ENCODE results near the gene PRSS37.
"Not testable (repeated sequence)": the region's sequence is repeated elsewhere in the genome, so short reads cannot be mapped to it uniquely, and the experiment has no call there.

Gene PRSS37

GRCh38 chr7:141840708-141841107, 577 bp downstream of the PRSS37 start:
- no peaks in the 10 kb centered on the region for H3K4me1 ChIP-seq (ENCODE audit: insufficient read depth, low read length)
- no peaks in the 10 kb centered on the region for H3K36me3 ChIP-seq (ENCODE audit: insufficient read depth, low read length)
- H3K9ac ChIP-seq (ENCODE audit: low read depth, low read length): no peak overlapping the region
- no peaks in the 10 kb centered on the region for H3K9me3 ChIP-seq (ENCODE audit: control insufficient read depth, insufficient read depth, low read length)

DNA sequence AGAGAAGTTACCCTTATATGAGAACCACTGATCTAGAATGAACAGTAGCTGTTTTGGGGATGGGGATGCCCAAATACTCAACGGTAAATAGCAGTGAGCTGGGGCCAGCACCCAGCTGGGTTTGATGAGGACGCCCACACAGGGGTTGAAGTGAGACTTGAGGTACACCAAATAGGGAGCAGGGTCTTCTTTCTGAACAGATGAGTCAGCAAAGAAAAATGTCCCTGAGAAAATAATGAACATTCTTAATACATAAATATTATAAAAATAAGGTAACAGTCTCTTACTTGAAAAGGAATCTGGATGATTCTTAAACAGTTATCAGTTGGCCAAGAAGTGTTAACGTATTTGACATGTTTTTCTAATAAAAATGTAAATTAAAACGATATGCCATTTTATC, 2.0 kb downstream of the PRSS37 start:
- Histone ChIP-seq H3K36me3 (ENCODE audit: insufficient read depth, low read length) (no peaks in the 10 kb centered on the region), H3K4me1 (ENCODE audit: insufficient read depth, low read length) (no peaks in the 10 kb centered on the region), H3K9me3 (ENCODE audit: control insufficient read depth, insufficient read depth, low read length) (no peaks in the 10 kb centered on the region), H3K9ac (ENCODE audit: low read depth, low read length) (no peak overlapping the region)

- Histone ChIP-seq H3K4me1 (ENCODE audit: insufficient read depth, low read length) (no peaks in the 10 kb centered on the region), H3K9me3 (ENCODE audit: control insufficient read depth, insufficient read depth, low read length) (no peaks in the 10 kb centered on the region), H3K9ac (ENCODE audit: low read depth, low read length) (no peak overlapping the region), H3K36me3 (ENCODE audit: insufficient read depth, low read length) (no peaks in the 10 kb centered on the region)
Measured at GRCh38 chr7:141838581-141838980, 2.7 kb downstream of the PRSS37 start.

DNA sequence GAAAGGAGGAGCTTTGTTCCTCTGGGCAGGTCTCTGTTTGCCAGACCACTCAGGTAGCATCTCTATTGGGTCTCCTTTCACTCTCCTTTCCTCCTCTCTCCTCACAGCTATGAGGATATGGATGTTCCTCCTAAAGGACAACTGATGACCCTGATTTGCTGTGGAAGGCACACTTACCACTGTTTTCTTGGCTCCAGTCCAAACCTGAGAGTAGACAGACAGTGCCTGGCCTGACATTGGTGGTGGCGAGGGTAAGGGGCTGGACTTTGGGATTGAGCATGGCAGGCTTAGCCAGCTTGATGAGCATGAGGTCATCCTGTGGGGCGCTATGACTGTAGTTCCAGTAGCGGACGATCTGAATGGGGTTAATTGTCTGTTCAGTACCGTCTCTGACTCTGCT, 3.6 kb downstream of the PRSS37 start:
- no peaks in the 10 kb centered on the region for H3K36me3 ChIP-seq (ENCODE audit: insufficient read depth, low read length)
- no peak overlapping the region for H3K9ac ChIP-seq (ENCODE audit: low read depth, low read length)
- H3K4me1 ChIP-seq (ENCODE audit: insufficient read depth, low read length): no peaks in the 10 kb centered on the region
- no peaks in the 10 kb centered on the region for H3K9me3 ChIP-seq (ENCODE audit: control insufficient read depth, insufficient read depth, low read length)

DNA sequence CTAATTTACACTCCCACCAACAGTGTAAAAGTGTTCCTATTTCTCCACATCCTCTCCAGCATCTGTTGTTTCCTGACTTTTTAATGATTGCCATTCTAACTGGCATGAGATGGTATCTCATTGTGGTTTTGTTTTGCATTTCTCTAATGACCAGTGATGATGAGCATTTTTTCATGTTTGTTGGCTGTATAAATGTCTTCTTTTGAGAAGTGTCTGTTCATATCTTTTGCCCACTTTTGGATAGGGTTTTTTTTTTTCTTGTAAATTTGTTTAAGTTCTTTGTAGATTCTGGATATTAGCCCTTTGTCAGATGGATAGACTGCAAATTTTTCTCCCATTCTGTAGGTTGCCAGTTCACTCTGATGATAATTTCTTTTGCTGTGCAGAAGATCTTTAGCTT, 18.9 kb downstream of the PRSS37 start:
- not testable (repeated sequence) for H3K36me3 ChIP-seq (ENCODE audit: insufficient read depth, low read length); H3K9me3 ChIP-seq (ENCODE audit: control insufficient read depth, insufficient read depth, low read length); H3K9ac ChIP-seq (ENCODE audit: low read depth, low read length); H3K4me1 ChIP-seq (ENCODE audit: insufficient read depth, low read length)

DNA sequence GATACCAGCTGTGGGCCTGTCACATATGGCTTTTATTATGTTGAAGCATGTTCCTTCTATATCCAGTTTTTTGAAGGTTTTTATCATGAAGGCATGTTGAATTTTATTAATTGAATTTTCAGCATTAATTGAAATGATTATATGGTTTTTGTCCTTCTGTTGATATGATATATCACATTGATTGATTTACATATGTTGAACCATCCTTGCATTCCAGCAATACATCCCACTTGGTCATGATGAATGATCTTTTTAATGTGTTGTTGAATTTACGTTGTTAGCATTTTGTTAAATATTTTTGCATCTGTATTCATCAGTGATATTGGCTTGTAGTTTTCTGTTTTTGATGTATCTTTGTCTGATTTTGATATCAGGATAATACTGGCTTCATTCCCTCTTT, 21.2 kb downstream of the PRSS37 start:
- no peaks in the 10 kb centered on the region for H3K36me3 ChIP-seq (ENCODE audit: insufficient read depth, low read length)
- no peaks in the 10 kb centered on the region; the same call in 1 of the 2 replicates for H3K9me3 ChIP-seq (ENCODE audit: control insufficient read depth, insufficient read depth, low read length)
- H3K4me1 ChIP-seq (ENCODE audit: insufficient read depth, low read length): no peaks in the 10 kb centered on the region
- H3K9ac ChIP-seq (ENCODE audit: low read depth, low read length): no peak overlapping the region

GRCh38 chr7:141792526-141792925, 48.8 kb downstream of the PRSS37 start:
- H3K9ac ChIP-seq (ENCODE audit: low read depth, low read length): no peak overlapping the region
- H3K4me1 ChIP-seq (ENCODE audit: insufficient read depth, low read length): no peaks in the 10 kb centered on the region
- no peaks in the 10 kb centered on the region for H3K9me3 ChIP-seq (ENCODE audit: control insufficient read depth, insufficient read depth, low read length)
- no peaks in the 10 kb centered on the region for H3K36me3 ChIP-seq (ENCODE audit: insufficient read depth, low read length)

DNA sequence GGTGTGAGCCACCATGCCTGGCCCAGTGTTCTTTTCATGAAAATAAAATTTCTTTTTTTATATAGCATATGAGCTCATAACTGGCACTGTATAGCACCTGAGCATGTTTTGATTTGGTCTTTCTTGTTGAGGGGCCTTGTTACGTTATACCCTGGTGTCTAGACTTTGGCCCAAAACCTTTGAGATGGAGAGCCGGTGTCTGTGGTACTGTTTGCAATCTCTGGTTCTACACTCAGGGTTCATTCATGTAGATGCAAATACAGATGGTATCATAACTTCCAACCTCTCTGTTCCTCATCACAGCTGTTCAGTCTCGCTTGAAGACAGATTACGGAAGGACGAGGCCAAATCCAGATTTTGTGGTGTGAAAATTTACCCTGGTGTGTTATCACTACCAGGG, 51.4 kb downstream of the PRSS37 start, which contains the start of gene TAS2R5:
Gene TAS2R5 (plus strand): TSS at position 301 of the 400 bp plus-strand sequence. CDS start 145 bp downstream, outside the sequence.
- Histone ChIP-seq H3K9ac (ENCODE audit: low read depth, low read length) (no peak within 1 kb of the TSS; the same call in 1 of the 2 replicates), H3K36me3 (ENCODE audit: insufficient read depth, low read length) (no peaks in the 10 kb centered on the region), H3K4me1 (ENCODE audit: insufficient read depth, low read length) (no peaks in the 10 kb centered on the region), H3K9me3 (ENCODE audit: control insufficient read depth, insufficient read depth, low read length) (no peaks in the 10 kb centered on the region)

- Histone ChIP-seq H3K36me3 (ENCODE audit: insufficient read depth, low read length) (no peaks in the 10 kb centered on the region), H3K4me1 (ENCODE audit: insufficient read depth, low read length) (no peaks in the 10 kb centered on the region), H3K9me3 (ENCODE audit: control insufficient read depth, insufficient read depth, low read length) (no peaks in the 10 kb centered on the region), H3K9ac (ENCODE audit: low read depth, low read length) (no peak overlapping the region)
Measured at GRCh38 chr7:141788296-141788695, 53.0 kb downstream of the PRSS37 start.

Measured in ES-I3 (cell line).